Neural cell (in vitro differentiated cells): ENCODE data around the gene ARRDC2. TPM values are rescaled to one million over a fixed set of nuclear protein-coding genes. Genes with fewer than 3 reads are reported as not detected.

ENCODE experiments used
- H2AFZ ChIP-seq: fragments of 200-600, 300-800 bp; sonication (generic), shearing (Covaris generic); 2 replicates; pipeline ENCODE4 v1.6.0; 2014; ENCODE audit warnings: low read depth, mild to moderate bottlenecking, antibody characterized with exemption, low read length, moderate library complexity
- H3F3A ChIP-seq: fragments of 200-600 bp; shearing (Covaris generic); 2 replicates; pipeline ENCODE4 v1.6.1; 2016; ENCODE audit warnings: mild to moderate bottlenecking, moderate library complexity, mixed read lengths, antibody characterized with exemption, low read length; ENCODE audit not compliant: insufficient read depth, poor library complexity, severe bottlenecking
- H3K27ac ChIP-seq: fragments of 200-600, 300-800 bp; sonication (generic), shearing (Covaris generic); 2 replicates; pipeline ENCODE4 v1.5.1; 2014; ENCODE audit warnings: mild to moderate bottlenecking, low read length, moderate library complexity
- H3K27me3 ChIP-seq: fragments of 300-800, 200-600 bp; sonication (generic), shearing (Covaris generic); 2 replicates; pipeline ENCODE4 v1.6.0; 2014; ENCODE audit warnings: mild to moderate bottlenecking, low read depth, low read length, moderate library complexity; ENCODE audit not compliant: insufficient read depth
- H3K36me3 ChIP-seq: fragments of 300-800, 200-600 bp; sonication (generic), shearing (Covaris generic); 2 replicates; pipeline ENCODE4 v1.5.1; 2014; ENCODE audit warnings: mild to moderate bottlenecking, antibody characterized with exemption, low read length, moderate library complexity; ENCODE audit not compliant: insufficient read depth
- H3K4me2 ChIP-seq: fragments of 300-800, 200-600 bp; sonication (generic), shearing (Covaris generic); 2 replicates; pipeline ENCODE4 v1.6.0; 2014; ENCODE audit warnings: mild to moderate bottlenecking, low read length
- H3K4me3 ChIP-seq: fragments of 300-800, 200-600 bp; sonication (generic), shearing (Covaris generic); 2 replicates; pipeline ENCODE4 v1.5.1; 2014; ENCODE audit warnings: mild to moderate bottlenecking, low read length, moderate library complexity
- H3K79me2 ChIP-seq: fragments of 200-600 bp; shearing (Covaris generic); replicated peaks from 2 replicates; pipeline ENCODE4 v1.6.0; 2014; ENCODE audit warnings: mild to moderate bottlenecking, low read length, moderate library complexity; ENCODE audit not compliant: insufficient read depth
- H3K9ac ChIP-seq: fragments of 300-800, 200-600 bp; sonication (generic), shearing (Covaris generic); 2 replicates; pipeline ENCODE4 v1.6.1; 2016; ENCODE audit warnings: mild to moderate bottlenecking, low read length, mixed read lengths
- H3K9me2 ChIP-seq: fragments of 200-600 bp; shearing (Covaris generic); 2 replicates; pipeline ENCODE4 v1.6.1; 2016; ENCODE audit warnings: mild to moderate bottlenecking, low read length, mixed read lengths; ENCODE audit not compliant: insufficient read depth
- H3K9me3 ChIP-seq: fragments of 200-600, 300-800 bp; sonication (generic), shearing (Covaris generic); 2 replicates; pipeline ENCODE4 v1.6.1; 2016; ENCODE audit warnings: mild to moderate bottlenecking, mixed run types, low read length, moderate library complexity, mixed read lengths
- H4K20me1 ChIP-seq: fragments of 200-600 bp; shearing (Covaris generic); 2 replicates; pipeline ENCODE4 v1.6.1; 2016; ENCODE audit warnings: mild to moderate bottlenecking, mixed run types; ENCODE audit not compliant: insufficient read depth
- CTCF ChIP-seq: fragments of 450-650 bp; IDR thresholded peaks from 2 replicates; pipeline ENCODE4 v1.5.1; 2014; ENCODE audit warnings: antibody characterized with exemption, mild to moderate bottlenecking, moderate library complexity; ENCODE audit not compliant: poor library complexity, severe bottlenecking
- EP300 ChIP-seq: fragments of 450-650 bp; conservative IDR thresholded peaks from 2 replicates; pipeline ENCODE4 v1.6.1; 2014; ENCODE audit warnings: antibody characterized with exemption, mild to moderate bottlenecking, moderate library complexity; ENCODE audit not compliant: poor library complexity, severe bottlenecking
- EZH2 ChIP-seq: fragments of 200-600, 300-800 bp; shearing (Covaris generic), sonication (generic); IDR thresholded peaks from 2 replicates; pipeline ENCODE4 v1.6.1; 2014; ENCODE audit warnings: antibody characterized with exemption, low read length, borderline replicate concordance, mild to moderate bottlenecking; ENCODE audit not compliant: insufficient read depth, poor library complexity, severe bottlenecking
- MXI1 ChIP-seq: fragments of 450-650 bp; conservative IDR thresholded peaks from 2 replicates; pipeline ENCODE4 v1.6.1; 2014; ENCODE audit warnings: antibody characterized with exemption, mild to moderate bottlenecking; ENCODE audit not compliant: poor library complexity, severe bottlenecking
- POLR2AphosphoS5 ChIP-seq: IDR thresholded peaks from 2 replicates; pipeline ENCODE4 v1.6.1; 2012
- RAD21 ChIP-seq: fragments of 450-650 bp; conservative IDR thresholded peaks from 2 replicates; pipeline ENCODE4 v1.6.1; 2014; ENCODE audit warnings: antibody characterized with exemption, mild to moderate bottlenecking, moderate library complexity
- REST ChIP-seq: IDR thresholded peaks from 2 replicates; pipeline ENCODE4 v1.6.1; 2012; ENCODE audit warnings: borderline replicate concordance
- SMC3 ChIP-seq: fragments of 450-650 bp; conservative IDR thresholded peaks from 2 replicates; pipeline ENCODE4 v1.6.1; 2014; ENCODE audit warnings: antibody characterized with exemption, mild to moderate bottlenecking, moderate library complexity; ENCODE audit not compliant: poor library complexity
- TAF1 ChIP-seq: IDR thresholded peaks from 2 replicates; pipeline ENCODE4 v1.6.1; 2012; ENCODE audit warnings: low read depth
- polyA plus RNA-seq: library from polyadenylated mRNA; depleted of rRNA; stranded (reverse); fragments of >200 nt; gene quantifications from 2 replicates; pipeline ENCODE4 v1.2.3, GENCODE V29; 2014

ARRDC2 gene
- polyA plus RNA-seq, 1 donor from 2014 or later, result 3.6 TPM

GRCh38 chr19:18044825-18045304 is 36.9 kb downstream of the ARRDC2 start:
- H3K4me3 ChIP-seq, result no peak overlapping the region
- no peak overlapping the region for H2AFZ ChIP-seq
- no peak overlapping the region for H3K9ac ChIP-seq
- no peaks in the 10 kb centered on the region for H4K20me1 ChIP-seq
- H3K36me3 ChIP-seq, result no peaks in the 10 kb centered on the region
- no peaks in the 10 kb centered on the region for H3K27me3 ChIP-seq
- no peaks in the 10 kb centered on the region for H3K79me2 ChIP-seq
- H3K9me2 ChIP-seq, result no peaks in the 10 kb centered on the region
- H3F3A ChIP-seq, result no peaks in the 10 kb centered on the region
- no peak for TF ChIP-seq MXI1
- no peak for TF ChIP-seq POLR2AphosphoS5
- TF ChIP-seq CTCF, result no peak
- no peak for TF ChIP-seq REST
- no peak for TF ChIP-seq SMC3
- TF ChIP-seq RAD21, result no peak
- TF ChIP-seq EZH2, result no peak
- no peak for TF ChIP-seq EP300
- no peak for TF ChIP-seq TAF1
- no peaks in the 10 kb centered on the region for H3K9me3 ChIP-seq
- H3K27ac ChIP-seq, result no peak overlapping the region
- no peak overlapping the region for H3K4me2 ChIP-seq

GRCh38 chr19:18045307-18046050 is 37.5 kb downstream of the ARRDC2 start:
- H3K4me3 ChIP-seq, result no peak overlapping the region

More at GRCh38 chr19:18045307-18046050, 37.5 kb downstream of the ARRDC2 start:
- no peaks in the 10 kb centered on the region for H3K27me3 ChIP-seq
- no peak overlapping the region for H2AFZ ChIP-seq
- H3K9me3 ChIP-seq, result no peaks in the 10 kb centered on the region
- no peaks in the 10 kb centered on the region for H3K36me3 ChIP-seq
- H3K27ac ChIP-seq, result no peak overlapping the region
- no peaks in the 10 kb centered on the region for H3K9me2 ChIP-seq
- H3K4me2 ChIP-seq, result no peak overlapping the region
- no peaks in the 10 kb centered on the region for H3K79me2 ChIP-seq
- TF ChIP-seq POLR2AphosphoS5 (no peak), TAF1 (no peak), SMC3 (no peak), CTCF (no peak), EP300 (no peak), EZH2 (no peak), MXI1 (no peak), REST (no peak), RAD21 (no peak)
- H4K20me1 ChIP-seq, result no peaks in the 10 kb centered on the region
- H3F3A ChIP-seq, result no peaks in the 10 kb centered on the region
- H3K9ac ChIP-seq, result no peak overlapping the region
